GM23338 (cell line): ENCODE results near the gene LGALS12. TPM values are rescaled to one million over a fixed set of nuclear protein-coding genes. Genes with fewer than 3 reads are reported as not detected.

Experiments used
- ATAC-seq: fragments of 200-7000 bp; cut with Tn5 transposase; 3 replicates; pipeline ENCODE4 v1.9.1; 2020
- DNase-seq: peaks from one replicate; pipeline ENCODE4 v3.0.0-alpha.2; 2015; ENCODE audit warnings: low spot score
- H2AFZ ChIP-seq: fragments of 200-600 bp; sonication (generic); 2 replicates; pipeline ENCODE4 v1.8.0; 2016; ENCODE audit warnings: antibody characterized with exemption, mild to moderate bottlenecking, moderate library complexity
- H3F3A ChIP-seq: fragments of 200-600 bp; sonication (generic); replicated peaks from 2 replicates; pipeline ENCODE4 v1.8.0; 2017; ENCODE audit warnings: antibody characterized with exemption, mixed run types, low read depth
- H3K27ac ChIP-seq: fragments of 200-600 bp; sonication (generic); 2 replicates; pipeline ENCODE4 v1.6.1; 2016; ENCODE audit warnings: low read depth
- H3K27me3 ChIP-seq: fragments of 200-600 bp; sonication (generic); 2 replicates; pipeline ENCODE4 v1.8.0; 2016; ENCODE audit warnings: mild to moderate bottlenecking, mixed run types, moderate library complexity; ENCODE audit not compliant: insufficient read depth
- H3K36me3 ChIP-seq: fragments of 200-600 bp; sonication (generic); 2 replicates; pipeline ENCODE4 v1.8.0; 2016; ENCODE audit warnings: mild to moderate bottlenecking; ENCODE audit not compliant: insufficient read depth
- H3K4me1 ChIP-seq: fragments of 200-600 bp; sonication (generic); 2 replicates; pipeline ENCODE4 v1.8.0; 2016; ENCODE audit warnings: mild to moderate bottlenecking, moderate library complexity; ENCODE audit not compliant: insufficient read depth
- H3K4me2 ChIP-seq: fragments of 200-600 bp; sonication (generic); 2 replicates; pipeline ENCODE4 v1.7.1; 2017; ENCODE audit warnings: mixed run types
- H3K4me3 ChIP-seq: fragments of 200-600 bp; sonication (generic); 2 replicates; pipeline ENCODE4 v1.6.1; 2016; ENCODE audit warnings: mixed run types
- H3K79me2 ChIP-seq: fragments of 200-600 bp; sonication (generic); replicated peaks from 2 replicates; pipeline ENCODE4 v1.8.0; 2017; ENCODE audit warnings: mild to moderate bottlenecking; ENCODE audit not compliant: insufficient read depth
- H3K9me2 ChIP-seq: fragments of 200-600 bp; sonication (generic); 2 replicates; pipeline ENCODE4 v1.8.0; 2017; ENCODE audit not compliant: insufficient read depth
- H4K20me1 ChIP-seq: fragments of 200-600 bp; sonication (generic); replicated peaks from 2 replicates; pipeline ENCODE4 v1.8.0; 2017; ENCODE audit warnings: mild to moderate bottlenecking; ENCODE audit not compliant: insufficient read depth
- H3K27ac Mint-ChIP-seq: 2 replicates; pipeline ENCODE4 v1.8.0; 2020; ENCODE audit warnings: inconsistent platforms, mild to moderate bottlenecking, moderate library complexity, mixed read lengths
- H3K27me3 Mint-ChIP-seq: 3 replicates; pipeline ENCODE4 v1.8.0; 2022; ENCODE audit warnings: low read depth, mild to moderate bottlenecking, moderate library complexity, mixed read lengths, inconsistent platforms; ENCODE audit not compliant: insufficient read depth, poor library complexity
- H3K36me3 Mint-ChIP-seq: 3 replicates; pipeline ENCODE4 v1.8.0; 2021; ENCODE audit warnings: low read depth, mild to moderate bottlenecking, inconsistent platforms, moderate library complexity, mixed read lengths
- H3K4me1 Mint-ChIP-seq: 3 replicates; pipeline ENCODE4 v1.8.0; 2020; ENCODE audit warnings: mild to moderate bottlenecking, inconsistent platforms, mixed read lengths
- H3K4me3 Mint-ChIP-seq: 3 replicates; pipeline ENCODE4 v1.8.0; 2021; ENCODE audit warnings: moderate library complexity, mild to moderate bottlenecking, inconsistent platforms, mixed read lengths
- H3K9me3 Mint-ChIP-seq: 3 replicates; pipeline ENCODE4 v1.8.0; 2020; ENCODE audit warnings: moderate library complexity, mild to moderate bottlenecking, inconsistent platforms, mixed read lengths
- CREB1 ChIP-seq: fragments of 250-450 bp; sonication (Bioruptor Pico); IDR thresholded peaks from 2 replicates; pipeline ENCODE4 v1.5.0; 2020; ENCODE audit warnings: low read depth, mild to moderate bottlenecking, moderate library complexity
- EZH2phosphoT487 ChIP-seq: fragments of 200-600 bp; sonication (generic); IDR thresholded peaks from one replicate; pipeline ENCODE4 v1.8.1; 2018; ENCODE audit warnings: antibody characterized with exemption; ENCODE audit not compliant: unreplicated experiment
- JUNB ChIP-seq: IDR thresholded peaks from one replicate; pipeline ENCODE4 v1.6.1; 2016; ENCODE audit warnings: antibody characterized with exemption; ENCODE audit not compliant: unreplicated experiment
- NANOG ChIP-seq: IDR thresholded peaks from 2 replicates; pipeline ENCODE4 v1.6.1; 2016; ENCODE audit warnings: antibody characterized with exemption, borderline replicate concordance
- POLR2AphosphoS5 ChIP-seq: IDR thresholded peaks from 2 replicates; pipeline ENCODE4 v1.6.1; 2016; ENCODE audit warnings: antibody characterized with exemption, low read depth
- STAT1 ChIP-seq: IDR thresholded peaks from one replicate; pipeline ENCODE4 v1.6.1; 2016; ENCODE audit warnings: antibody characterized with exemption; ENCODE audit not compliant: unreplicated experiment
- ZNF331 ChIP-seq: fragments of 250-450 bp; sonication (Bioruptor Pico); IDR thresholded peaks from 2 replicates; pipeline ENCODE4 v1.5.0; 2020; ENCODE audit warnings: low read depth, mild to moderate bottlenecking, moderate library complexity
- polyA plus RNA-seq: library from polyadenylated mRNA; unstranded; fragments of >200 nt; fragmentation: Nextera tagmentation; extraction: Ambion mirVana; gene quantifications from 2 replicates; pipeline ENCODE4 v1.2.1, GENCODE V29; 2016
- total RNA-seq: library from RNA; depleted of rRNA; stranded (reverse); fragments of >200 nt; shearing (Covaris generic); gene quantifications from 2 replicates; pipeline ENCODE4 v1.2.3, GENCODE V29; 2014
- TF ChIP-seq, protein P1 (sequence below): IDR thresholded peaks from 2 replicates; pipeline ENCODE4 v1.6.1; 2016; ENCODE audit warnings: antibody characterized with exemption
- TF ChIP-seq, protein P2 (sequence below): IDR thresholded peaks from one replicate; pipeline ENCODE4 v1.6.1; 2018; ENCODE audit warnings: antibody characterized with exemption; ENCODE audit not compliant: unreplicated experiment
- TF ChIP-seq, protein P3 (sequence below): fragments of 250-450 bp; sonication (Bioruptor Pico); IDR thresholded peaks from 2 replicates; pipeline ENCODE4 v1.5.0; 2020; ENCODE audit warnings: mild to moderate bottlenecking, moderate library complexity

Gene LGALS12
- total and polyA plus RNA-seq, 2 experiments from 2014 or later, result 0.94 to 1.2 TPM

DNA sequence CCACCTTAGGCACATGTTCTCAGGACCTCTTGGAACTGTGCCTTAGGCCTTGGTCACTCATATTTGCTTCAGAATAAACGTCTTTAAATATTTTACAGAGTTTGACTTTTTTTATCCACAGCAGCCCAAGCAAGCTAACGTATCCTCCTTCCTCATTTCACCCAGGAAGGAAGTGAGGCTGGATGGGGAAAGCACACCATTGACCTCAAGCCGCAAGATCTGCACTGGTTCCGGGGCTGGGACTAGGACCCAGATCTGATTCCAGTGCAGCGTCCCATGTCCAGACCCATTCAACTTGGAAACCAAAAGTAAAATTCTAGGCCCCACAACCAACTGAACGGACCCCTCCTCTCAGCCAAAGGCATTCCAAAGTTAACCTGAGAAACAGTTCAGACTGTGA is 2.4 kb upstream of the LGALS12 start:
- H3K27me3 ChIP-seq, result no peaks in the 10 kb centered on the region
- Mint-ChIP-seq H3K9me3 (peaks cover 44% of the 10 kb centered on the region), H3K27ac (no peak overlapping the region), H3K27me3 (peaks cover 9% of the 10 kb centered on the region), H3K4me1 (peaks cover 43% of the 10 kb centered on the region), H3K4me3 (no peak overlapping the region), H3K36me3 (peaks cover 39% of the 10 kb centered on the region)
- TF ChIP-seq ZNF331 (CRISPR knock-in tag) (no peak), EZH2phosphoT487 (no peak), CREB1 (CRISPR knock-in tag) (no peak), POLR2AphosphoS5 (no peak), STAT1 (no peak), NANOG (no peak), JUNB (no peak)
- TF ChIP-seq, protein P1, sequence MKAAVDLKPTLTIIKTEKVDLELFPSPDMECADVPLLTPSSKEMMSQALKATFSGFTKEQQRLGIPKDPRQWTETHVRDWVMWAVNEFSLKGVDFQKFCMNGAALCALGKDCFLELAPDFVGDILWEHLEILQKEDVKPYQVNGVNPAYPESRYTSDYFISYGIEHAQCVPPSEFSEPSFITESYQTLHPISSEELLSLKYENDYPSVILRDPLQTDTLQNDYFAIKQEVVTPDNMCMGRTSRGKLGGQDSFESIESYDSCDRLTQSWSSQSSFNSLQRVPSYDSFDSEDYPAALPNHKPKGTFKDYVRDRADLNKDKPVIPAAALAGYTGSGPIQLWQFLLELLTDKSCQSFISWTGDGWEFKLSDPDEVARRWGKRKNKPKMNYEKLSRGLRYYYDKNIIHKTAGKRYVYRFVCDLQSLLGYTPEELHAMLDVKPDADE, result no peak
- TF ChIP-seq, protein P2, sequence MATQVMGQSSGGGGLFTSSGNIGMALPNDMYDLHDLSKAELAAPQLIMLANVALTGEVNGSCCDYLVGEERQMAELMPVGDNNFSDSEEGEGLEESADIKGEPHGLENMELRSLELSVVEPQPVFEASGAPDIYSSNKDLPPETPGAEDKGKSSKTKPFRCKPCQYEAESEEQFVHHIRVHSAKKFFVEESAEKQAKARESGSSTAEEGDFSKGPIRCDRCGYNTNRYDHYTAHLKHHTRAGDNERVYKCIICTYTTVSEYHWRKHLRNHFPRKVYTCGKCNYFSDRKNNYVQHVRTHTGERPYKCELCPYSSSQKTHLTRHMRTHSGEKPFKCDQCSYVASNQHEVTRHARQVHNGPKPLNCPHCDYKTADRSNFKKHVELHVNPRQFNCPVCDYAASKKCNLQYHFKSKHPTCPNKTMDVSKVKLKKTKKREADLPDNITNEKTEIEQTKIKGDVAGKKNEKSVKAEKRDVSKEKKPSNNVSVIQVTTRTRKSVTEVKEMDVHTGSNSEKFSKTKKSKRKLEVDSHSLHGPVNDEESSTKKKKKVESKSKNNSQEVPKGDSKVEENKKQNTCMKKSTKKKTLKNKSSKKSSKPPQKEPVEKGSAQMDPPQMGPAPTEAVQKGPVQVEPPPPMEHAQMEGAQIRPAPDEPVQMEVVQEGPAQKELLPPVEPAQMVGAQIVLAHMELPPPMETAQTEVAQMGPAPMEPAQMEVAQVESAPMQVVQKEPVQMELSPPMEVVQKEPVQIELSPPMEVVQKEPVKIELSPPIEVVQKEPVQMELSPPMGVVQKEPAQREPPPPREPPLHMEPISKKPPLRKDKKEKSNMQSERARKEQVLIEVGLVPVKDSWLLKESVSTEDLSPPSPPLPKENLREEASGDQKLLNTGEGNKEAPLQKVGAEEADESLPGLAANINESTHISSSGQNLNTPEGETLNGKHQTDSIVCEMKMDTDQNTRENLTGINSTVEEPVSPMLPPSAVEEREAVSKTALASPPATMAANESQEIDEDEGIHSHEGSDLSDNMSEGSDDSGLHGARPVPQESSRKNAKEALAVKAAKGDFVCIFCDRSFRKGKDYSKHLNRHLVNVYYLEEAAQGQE, result no peak
- TF ChIP-seq, protein P3, sequence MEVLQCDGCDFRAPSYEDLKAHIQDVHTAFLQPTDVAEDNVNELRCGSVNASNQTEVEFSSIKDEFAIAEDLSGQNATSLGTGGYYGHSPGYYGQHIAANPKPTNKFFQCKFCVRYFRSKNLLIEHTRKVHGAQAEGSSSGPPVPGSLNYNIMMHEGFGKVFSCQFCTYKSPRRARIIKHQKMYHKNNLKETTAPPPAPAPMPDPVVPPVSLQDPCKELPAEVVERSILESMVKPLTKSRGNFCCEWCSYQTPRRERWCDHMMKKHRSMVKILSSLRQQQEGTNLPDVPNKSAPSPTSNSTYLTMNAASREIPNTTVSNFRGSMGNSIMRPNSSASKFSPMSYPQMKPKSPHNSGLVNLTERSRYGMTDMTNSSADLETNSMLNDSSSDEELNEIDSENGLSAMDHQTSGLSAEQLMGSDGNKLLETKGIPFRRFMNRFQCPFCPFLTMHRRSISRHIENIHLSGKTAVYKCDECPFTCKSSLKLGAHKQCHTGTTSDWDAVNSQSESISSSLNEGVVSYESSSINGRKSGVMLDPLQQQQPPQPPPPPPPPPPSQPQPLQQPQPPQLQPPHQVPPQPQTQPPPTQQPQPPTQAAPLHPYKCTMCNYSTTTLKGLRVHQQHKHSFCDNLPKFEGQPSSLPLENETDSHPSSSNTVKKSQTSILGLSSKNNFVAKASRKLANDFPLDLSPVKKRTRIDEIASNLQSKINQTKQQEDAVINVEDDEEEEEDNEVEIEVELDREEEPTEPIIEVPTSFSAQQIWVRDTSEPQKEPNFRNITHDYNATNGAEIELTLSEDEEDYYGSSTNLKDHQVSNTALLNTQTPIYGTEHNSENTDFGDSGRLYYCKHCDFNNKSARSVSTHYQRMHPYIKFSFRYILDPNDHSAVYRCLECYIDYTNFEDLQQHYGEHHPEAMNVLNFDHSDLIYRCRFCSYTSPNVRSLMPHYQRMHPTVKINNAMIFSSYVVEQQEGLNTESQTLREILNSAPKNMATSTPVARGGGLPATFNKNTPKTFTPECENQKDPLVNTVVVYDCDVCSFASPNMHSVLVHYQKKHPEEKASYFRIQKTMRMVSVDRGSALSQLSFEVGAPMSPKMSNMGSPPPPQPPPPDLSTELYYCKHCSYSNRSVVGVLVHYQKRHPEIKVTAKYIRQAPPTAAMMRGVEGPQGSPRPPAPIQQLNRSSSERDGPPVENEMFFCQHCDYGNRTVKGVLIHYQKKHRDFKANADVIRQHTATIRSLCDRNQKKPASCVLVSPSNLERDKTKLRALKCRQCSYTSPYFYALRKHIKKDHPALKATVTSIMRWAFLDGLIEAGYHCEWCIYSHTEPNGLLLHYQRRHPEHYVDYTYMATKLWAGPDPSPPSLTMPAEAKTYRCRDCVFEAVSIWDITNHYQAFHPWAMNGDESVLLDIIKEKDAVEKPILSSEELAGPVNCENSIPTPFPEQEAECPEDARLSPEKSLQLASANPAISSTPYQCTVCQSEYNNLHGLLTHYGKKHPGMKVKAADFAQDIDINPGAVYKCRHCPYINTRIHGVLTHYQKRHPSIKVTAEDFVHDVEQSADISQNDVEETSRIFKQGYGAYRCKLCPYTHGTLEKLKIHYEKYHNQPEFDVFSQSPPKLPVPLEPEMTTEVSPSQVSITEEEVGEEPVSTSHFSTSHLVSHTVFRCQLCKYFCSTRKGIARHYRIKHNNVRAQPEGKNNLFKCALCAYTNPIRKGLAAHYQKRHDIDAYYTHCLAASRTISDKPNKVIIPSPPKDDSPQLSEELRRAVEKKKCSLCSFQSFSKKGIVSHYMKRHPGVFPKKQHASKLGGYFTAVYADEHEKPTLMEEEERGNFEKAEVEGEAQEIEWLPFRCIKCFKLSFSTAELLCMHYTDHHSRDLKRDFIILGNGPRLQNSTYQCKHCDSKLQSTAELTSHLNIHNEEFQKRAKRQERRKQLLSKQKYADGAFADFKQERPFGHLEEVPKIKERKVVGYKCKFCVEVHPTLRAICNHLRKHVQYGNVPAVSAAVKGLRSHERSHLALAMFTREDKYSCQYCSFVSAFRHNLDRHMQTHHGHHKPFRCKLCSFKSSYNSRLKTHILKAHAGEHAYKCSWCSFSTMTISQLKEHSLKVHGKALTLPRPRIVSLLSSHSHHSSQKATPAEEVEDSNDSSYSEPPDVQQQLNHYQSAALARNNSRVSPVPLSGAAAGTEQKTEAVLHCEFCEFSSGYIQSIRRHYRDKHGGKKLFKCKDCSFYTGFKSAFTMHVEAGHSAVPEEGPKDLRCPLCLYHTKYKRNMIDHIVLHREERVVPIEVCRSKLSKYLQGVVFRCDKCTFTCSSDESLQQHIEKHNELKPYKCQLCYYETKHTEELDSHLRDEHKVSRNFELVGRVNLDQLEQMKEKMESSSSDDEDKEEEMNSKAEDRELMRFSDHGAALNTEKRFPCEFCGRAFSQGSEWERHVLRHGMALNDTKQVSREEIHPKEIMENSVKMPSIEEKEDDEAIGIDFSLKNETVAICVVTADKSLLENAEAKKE (CRISPR knock-in tag), result no peak
- H3F3A ChIP-seq, result no peaks in the 10 kb centered on the region; the same call in 1 of the 2 replicates
- no peak overlapping the region for H2AFZ ChIP-seq
- peaks cover 12% of the 10 kb centered on the region; the same call in 1 of the 2 replicates for H3K36me3 ChIP-seq
- H3K9me2 ChIP-seq, result peaks cover 6% of the 10 kb centered on the region; the same call in 1 of the 2 replicates
- peak overlapping the region; percentile 54 for H3K4me2 ChIP-seq
- no peak overlapping the region for H3K27ac ChIP-seq
- DNase-seq (no peak), ATAC-seq (no peak)
- H4K20me1 ChIP-seq, result no peaks in the 10 kb centered on the region
- H3K4me1 ChIP-seq, result peaks cover 26% of the 10 kb centered on the region
- H3K79me2 ChIP-seq, result no peaks in the 10 kb centered on the region
- no peak overlapping the region for H3K4me3 ChIP-seq
